GM12878 (cell line): ENCODE results near the gene SLC7A1.

Experiments
- CHD1 ChIP-seq: IDR thresholded peaks from 2 replicates; pipeline ENCODE4 v1.6.1; 2012; ENCODE audit warnings: low read depth, low read length, improper control_type of control experiment
- CTCF ChIP-seq, 3 experiments: IDR thresholded peaks in 2 of 3; conservative IDR thresholded peaks in 1 of 3; 2 replicates each; pipeline ENCODE4 v1.5.1; 2011; ENCODE audit warnings: low read depth in 3 of 3, low read length in 3 of 3, mild to moderate bottlenecking in 3 of 3, control low read depth in 2 of 3, moderate library complexity in 2 of 3, inconsistent platforms in 1 of 3, mixed read lengths in 1 of 3; ENCODE audit not compliant: control insufficient read depth in 2 of 3, insufficient read depth in 1 of 3; ENCODE audit errors: extremely low read depth in 1 of 3
- ETV6 ChIP-seq, 2 experiments: fragments of 450-650 bp in 1 of 2; IDR thresholded peaks in 1 of 2; conservative IDR thresholded peaks in 1 of 2; 2 replicates each; pipeline ENCODE4 v1.6.1; 2014; ENCODE audit warnings: antibody characterized with exemption in 1 of 2, borderline replicate concordance in 1 of 2, low read depth in 1 of 2, mild to moderate bottlenecking in 1 of 2, moderate library complexity in 1 of 2
- KDM1A ChIP-seq: fragments of 200-600 bp; sonication (generic); IDR thresholded peaks from 2 replicates; pipeline ENCODE4 v1.6.1; 2016; ENCODE audit warnings: borderline replicate concordance
- TAF1 ChIP-seq: IDR thresholded peaks from 2 replicates; pipeline ENCODE4 v1.6.1; 2011; ENCODE audit warnings: mild to moderate bottlenecking, low read depth, low read length, borderline replicate concordance

DNA sequence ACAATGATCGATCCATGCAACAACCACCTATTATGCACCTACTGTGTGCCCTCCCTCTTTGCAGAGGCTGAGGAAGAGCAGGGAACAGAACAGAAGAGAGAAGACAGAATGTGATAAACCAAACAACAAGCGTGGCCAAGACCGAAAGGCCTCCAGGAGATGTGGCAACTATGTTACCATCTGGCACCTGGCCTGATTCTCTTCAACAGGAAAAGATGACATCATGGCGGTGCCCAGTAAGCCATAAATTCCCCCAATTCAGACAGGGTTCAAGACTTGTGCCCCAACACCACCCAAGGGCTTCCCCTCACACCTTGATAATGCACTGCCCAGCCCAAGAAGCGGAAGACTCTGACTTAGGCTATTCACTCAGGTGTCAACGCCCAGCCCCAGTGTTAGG, 44.3 kb downstream of the SLC7A1 start:
- TF ChIP-seq ETV6 (conservative IDR thresholded peaks at IDR 0.05 in 1 of 2, IDR thresholded peaks at IDR 0.05 in 1 of 2; ENCODE audit: borderline replicate concordance in 1 of 2, low read depth in 1 of 2): no peak
- TF ChIP-seq CHD1: no peak
- TF ChIP-seq TAF1: no peak
- no peak for TF ChIP-seq KDM1A
- TF ChIP-seq CTCF (IDR thresholded peaks at IDR 0.05 in 2 of 3, conservative IDR thresholded peaks at IDR 0.05 in 1 of 3; ENCODE audit: control insufficient read depth in 2 of 3, extremely low read depth in 1 of 3, insufficient read depth in 1 of 3, low read depth in 3 of 3, low read length in 3 of 3): no peak
